Mucosa of stomach (tissue), 1 donor: ENCODE measurements around the gene SOWAHC.

Source experiments
- H3K27me3 ChIP-seq: one replicate; pipeline ENCODE4 v1.7.0; 2013; ENCODE audit warnings: mild to moderate bottlenecking, low read length; ENCODE audit not compliant: control insufficient read depth, insufficient read depth
- H3K36me3 ChIP-seq: one replicate; pipeline ENCODE4 v1.7.0; 2013; ENCODE audit warnings: low read length; ENCODE audit not compliant: control insufficient read depth, insufficient read depth
- H3K4me1 ChIP-seq: one replicate; pipeline ENCODE4 v1.7.0; 2013; ENCODE audit warnings: mild to moderate bottlenecking, low read length; ENCODE audit not compliant: control insufficient read depth, insufficient read depth
- H3K4me3 ChIP-seq: one replicate; pipeline ENCODE4 v1.7.0; 2013; ENCODE audit warnings: low read length
- H3K9ac ChIP-seq: one replicate; pipeline ENCODE4 v1.7.0; 2013; ENCODE audit warnings: mild to moderate bottlenecking, low read length, moderate library complexity
- H3K9me3 ChIP-seq: one replicate; pipeline ENCODE4 v1.7.0; 2013; ENCODE audit warnings: mild to moderate bottlenecking, low read length, moderate library complexity; ENCODE audit not compliant: control insufficient read depth
- donor health status: Pancreatic carcinoma.

The SOWAHC gene

DNA sequence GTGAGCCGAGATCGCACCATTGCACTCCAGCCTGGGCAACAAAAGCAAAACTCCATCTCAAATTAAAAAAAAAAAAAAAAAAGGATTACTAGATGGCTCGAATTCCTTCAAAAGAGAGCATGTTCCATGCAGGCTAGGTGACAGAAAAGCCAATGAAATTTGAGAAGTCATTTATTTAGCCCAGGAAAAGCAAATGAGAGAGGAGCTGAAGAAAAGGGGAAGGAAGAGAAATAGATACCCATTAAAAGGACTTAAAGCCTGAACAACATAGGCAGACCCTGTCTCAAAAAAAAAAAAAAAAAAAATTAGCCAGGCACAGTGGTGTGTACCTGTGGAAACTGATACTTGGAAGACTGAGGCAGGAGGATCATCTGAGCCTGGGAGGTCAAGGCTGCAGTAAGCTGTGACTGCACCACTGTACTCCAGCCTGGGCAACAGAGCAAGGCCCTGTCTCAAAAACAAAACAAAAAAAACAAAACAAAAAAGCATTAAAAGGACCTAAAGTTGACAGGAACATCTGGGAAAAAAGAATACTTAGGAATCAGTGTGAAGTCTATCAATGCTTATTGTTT is 11.5 kb upstream of the SOWAHC start:
- H3K27me3 ChIP-seq: no peaks in the 10 kb centered on the region
- H3K9me3 ChIP-seq: no peaks in the 10 kb centered on the region
- H3K36me3 ChIP-seq: no peaks in the 10 kb centered on the region
- no peak overlapping the region for H3K9ac ChIP-seq
- H3K4me1 ChIP-seq: no peaks in the 10 kb centered on the region
- no peak overlapping the region for H3K4me3 ChIP-seq

DNA sequence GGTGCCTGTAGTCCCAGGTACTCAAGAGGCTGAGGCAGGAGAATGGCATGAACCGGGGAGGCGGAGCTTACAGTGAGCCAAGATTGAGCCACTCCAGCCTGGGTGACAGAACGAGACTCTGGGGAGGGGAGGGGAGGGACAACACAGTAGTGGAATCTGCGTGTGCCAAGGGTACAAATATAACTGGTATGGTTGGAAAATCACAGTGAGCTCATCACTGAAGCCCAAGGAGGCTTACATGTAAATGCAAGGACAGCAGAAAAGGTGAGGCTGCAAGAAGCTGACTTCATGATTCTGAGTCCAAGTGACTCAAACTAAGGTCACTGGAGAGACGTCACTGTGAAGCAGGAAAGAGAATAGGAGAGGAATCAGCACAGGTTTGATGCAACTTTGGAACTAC is 9.6 kb upstream of the SOWAHC start:
- no peak overlapping the region for H3K4me3 ChIP-seq
- no peaks in the 10 kb centered on the region for H3K36me3 ChIP-seq
- H3K9me3 ChIP-seq: no peaks in the 10 kb centered on the region
- H3K9ac ChIP-seq: no peak overlapping the region
- no peaks in the 10 kb centered on the region for H3K4me1 ChIP-seq
- H3K27me3 ChIP-seq: no peaks in the 10 kb centered on the region

DNA sequence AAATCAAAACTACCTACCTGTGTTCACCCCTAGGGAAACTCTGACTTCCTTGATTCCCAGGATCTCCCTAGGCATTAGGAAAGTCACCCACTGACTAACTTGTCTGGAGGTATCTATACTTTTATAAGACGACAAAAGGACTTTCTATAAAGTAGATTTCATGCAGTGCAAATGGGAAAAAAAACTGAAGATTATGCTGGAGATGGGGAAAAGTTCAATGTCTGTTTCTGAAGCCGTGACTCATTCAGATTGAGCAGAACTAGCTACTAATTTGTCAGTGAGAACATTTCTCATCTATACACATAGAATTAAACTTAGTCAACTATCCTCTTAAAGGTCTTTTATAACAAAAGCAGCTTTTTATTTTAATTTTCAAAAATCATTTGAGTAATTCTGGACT is 6.4 kb upstream of the SOWAHC start:
- Histone ChIP-seq H3K4me1 (peaks cover 6% of the 10 kb centered on the region), H3K9me3 (no peaks in the 10 kb centered on the region), H3K27me3 (no peaks in the 10 kb centered on the region), H3K4me3 (no peak overlapping the region), H3K36me3 (no peaks in the 10 kb centered on the region), H3K9ac (no peak overlapping the region)

DNA sequence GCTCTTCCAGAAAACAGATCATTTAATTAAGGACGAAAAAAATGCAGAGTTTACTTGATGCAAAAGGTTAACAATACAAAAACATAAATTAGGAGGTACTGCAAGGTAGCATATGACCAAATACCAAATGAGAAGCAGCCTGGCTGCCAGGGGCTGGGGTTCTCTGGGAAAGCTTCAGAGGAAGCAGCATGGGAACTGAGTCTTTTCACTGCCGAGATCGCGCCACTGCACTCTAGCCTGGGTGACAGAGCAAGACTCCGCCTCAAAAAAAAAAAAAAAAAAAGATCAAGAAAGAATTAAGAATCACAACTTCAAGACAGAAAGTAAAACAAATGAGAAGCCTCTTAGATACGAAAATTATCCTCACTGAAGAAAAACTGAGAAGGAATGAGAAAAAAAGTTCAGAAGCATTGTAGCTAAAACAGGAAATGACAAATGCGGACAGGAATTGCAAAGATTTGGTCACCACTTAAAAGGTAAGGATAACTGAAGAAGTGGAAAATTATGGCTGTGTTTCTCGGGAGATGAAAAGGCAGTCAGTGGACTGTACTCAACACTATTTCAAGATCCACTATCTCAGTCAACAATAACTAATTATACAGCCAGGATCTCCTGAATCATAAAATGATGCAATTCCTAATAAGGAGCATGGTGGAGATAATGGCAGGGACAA is 4.7 kb upstream of the SOWAHC start:
- Histone ChIP-seq H3K27me3 (no peaks in the 10 kb centered on the region), H3K9ac (no peak overlapping the region), H3K4me3 (no peak overlapping the region), H3K9me3 (no peaks in the 10 kb centered on the region), H3K36me3 (no peaks in the 10 kb centered on the region), H3K4me1 (peaks cover 6% of the 10 kb centered on the region)

DNA sequence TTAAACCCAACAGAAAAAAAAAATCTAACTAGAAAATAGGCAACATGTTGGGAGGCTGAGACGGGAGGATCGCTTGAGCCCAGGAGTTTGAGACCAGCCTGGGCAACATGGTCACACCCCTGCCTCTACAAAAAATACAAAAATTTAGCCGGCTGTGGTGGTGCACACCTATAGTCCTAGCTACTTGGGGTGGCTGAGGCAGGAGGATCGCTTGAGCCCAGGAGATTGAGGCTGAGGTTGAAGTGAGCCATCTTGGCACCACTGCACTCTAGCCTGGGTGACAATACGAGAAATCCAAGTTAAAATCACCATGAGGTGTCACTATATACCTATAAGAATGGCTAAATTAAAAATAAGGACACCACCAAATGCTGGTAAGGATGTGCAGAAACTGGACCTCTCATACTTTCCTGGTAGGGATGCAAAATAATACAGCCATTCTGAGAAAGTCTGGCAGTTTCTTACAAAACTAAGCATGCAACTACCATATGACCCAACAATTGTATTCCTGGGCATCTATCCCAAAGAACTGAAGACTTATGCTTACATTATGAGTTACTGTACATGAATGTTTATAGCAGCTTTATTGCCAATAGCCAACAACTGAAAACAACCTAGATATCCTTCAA is 2.6 kb upstream of the SOWAHC start:
- Histone ChIP-seq H3K27me3 (no peaks in the 10 kb centered on the region), H3K4me1 (peaks cover 15% of the 10 kb centered on the region), H3K4me3 (no peak overlapping the region), H3K36me3 (no peaks in the 10 kb centered on the region), H3K9ac (no peak overlapping the region), H3K9me3 (no peaks in the 10 kb centered on the region)

DNA sequence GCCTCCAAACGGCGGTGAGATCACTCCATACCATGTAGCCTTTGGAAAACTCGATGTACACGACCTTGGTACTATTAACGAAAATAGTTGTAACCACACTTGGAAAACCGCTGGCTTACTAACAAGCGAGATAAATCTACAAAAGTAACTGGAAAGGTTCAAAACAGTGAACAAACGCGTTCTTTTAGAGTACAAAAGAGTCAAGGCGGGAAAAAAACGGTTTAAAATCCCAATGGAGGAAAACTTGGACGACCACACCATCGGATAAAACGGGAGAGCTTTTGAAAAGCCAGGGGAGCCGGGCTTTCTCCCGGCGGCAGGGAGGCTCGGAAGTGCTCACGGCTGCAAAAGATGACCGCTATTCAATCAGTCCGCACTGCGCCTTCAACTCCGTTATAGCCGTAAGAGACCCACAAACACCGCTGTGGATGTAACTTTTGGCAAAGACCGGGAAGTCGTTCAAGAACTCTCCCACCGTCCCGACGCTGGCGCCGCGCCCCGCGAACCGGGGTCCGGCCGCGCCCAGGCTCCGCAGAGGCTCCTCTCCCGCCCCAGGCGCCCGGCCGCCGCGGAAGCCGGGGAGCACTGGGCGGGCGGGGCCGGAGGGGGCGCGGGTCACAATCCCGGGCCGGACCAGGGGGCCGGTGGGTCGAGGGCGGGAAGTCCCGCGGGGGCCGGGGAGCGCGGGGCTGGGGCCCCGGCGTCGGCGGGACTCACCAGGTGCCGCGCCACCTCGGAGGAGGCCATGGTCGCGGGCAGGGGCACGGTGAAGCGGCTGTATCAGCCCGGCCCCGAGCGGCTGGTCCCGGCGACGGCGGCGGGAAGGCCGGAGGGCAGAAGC is 863 bp upstream of the SOWAHC start:
- no peaks in the 10 kb centered on the region for H3K27me3 ChIP-seq
- no peaks in the 10 kb centered on the region for H3K9me3 ChIP-seq
- H3K36me3 ChIP-seq: no peaks in the 10 kb centered on the region
- H3K9ac ChIP-seq: peak overlapping the region; percentile 55
- H3K4me3 ChIP-seq: peak overlapping the region; percentile 28
- H3K4me1 ChIP-seq: peaks cover 15% of the 10 kb centered on the region

DNA sequence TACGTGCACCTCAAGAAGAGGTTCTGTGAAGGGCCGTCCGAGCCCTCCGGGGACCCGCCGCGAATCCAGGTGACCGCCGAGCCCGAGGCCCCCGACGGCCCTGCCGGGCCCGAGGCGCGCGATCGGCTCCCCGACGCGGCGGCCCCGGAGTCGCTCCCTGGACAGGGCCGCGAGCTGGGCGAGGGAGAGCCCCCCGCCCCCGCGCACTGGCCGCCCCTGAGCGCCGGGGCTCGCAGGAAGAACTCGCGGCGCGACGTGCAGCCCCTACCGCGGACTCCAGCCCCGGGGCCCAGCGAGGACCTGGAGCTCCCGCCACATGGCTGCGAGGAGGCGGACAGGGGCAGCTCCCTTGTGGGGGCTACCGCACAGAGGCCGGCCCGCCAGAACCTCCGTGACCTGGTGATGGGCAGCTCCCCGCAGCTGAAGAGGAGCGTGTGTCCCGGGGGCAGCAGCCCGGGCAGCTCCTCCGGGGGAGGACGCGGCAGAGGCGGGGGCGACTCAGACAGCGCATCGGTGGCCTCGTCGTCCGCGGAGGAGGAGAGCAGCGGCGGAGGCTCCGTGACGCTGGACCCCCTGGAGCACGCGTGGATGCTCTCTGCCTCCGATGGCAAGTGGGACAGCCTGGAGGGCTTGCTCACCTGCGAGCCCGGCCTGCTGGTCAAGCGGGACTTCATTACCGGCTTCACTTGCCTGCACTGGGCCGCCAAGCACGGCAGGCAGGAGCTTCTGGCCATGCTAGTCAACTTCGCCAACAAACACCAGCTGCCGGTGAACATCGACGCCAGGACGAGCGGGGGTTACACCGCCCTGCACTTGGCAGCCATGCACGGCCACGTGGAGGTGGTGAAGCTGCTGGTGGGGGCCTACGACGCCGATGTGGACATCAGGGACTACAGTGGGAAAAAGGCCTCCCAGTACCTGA is 812 bp downstream of the SOWAHC start:
- Histone ChIP-seq H3K27me3 (no peaks in the 10 kb centered on the region), H3K9ac (peak overlapping the region; percentile 74), H3K9me3 (no peaks in the 10 kb centered on the region), H3K4me3 (peak overlapping the region; percentile 55), H3K4me1 (peaks cover 15% of the 10 kb centered on the region), H3K36me3 (no peaks in the 10 kb centered on the region)

DNA sequence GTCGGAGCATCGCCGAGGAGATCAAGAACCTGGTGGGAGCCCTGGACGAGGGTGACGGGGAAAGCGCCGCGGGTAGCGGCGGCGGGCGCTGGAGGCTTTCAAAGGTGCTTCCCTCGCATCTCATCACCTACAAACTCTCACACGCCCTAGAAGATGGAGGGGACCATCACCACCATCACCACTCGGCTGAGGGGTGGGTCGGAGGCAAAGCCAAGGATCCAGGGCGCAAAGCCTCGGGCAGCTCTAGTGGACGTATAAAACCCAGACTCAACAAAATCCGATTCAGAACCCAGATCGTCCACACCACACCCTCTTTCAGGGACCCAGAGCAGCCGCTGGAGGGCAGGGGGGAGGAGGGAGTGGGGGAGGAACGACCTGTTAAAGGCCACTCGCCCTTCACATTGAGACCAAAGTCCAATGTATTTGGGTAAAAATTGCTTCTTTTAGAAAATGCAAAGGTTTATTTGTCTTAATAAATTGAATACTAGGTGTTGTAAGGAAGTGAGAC is 1.5 kb downstream of the SOWAHC start:
- H3K4me3 ChIP-seq: peak overlapping the region; percentile 55
- H3K36me3 ChIP-seq: no peaks in the 10 kb centered on the region
- H3K4me1 ChIP-seq: peaks cover 15% of the 10 kb centered on the region
- no peaks in the 10 kb centered on the region for H3K27me3 ChIP-seq
- no peaks in the 10 kb centered on the region for H3K9me3 ChIP-seq
- H3K9ac ChIP-seq: peak overlapping the region; percentile 74

DNA sequence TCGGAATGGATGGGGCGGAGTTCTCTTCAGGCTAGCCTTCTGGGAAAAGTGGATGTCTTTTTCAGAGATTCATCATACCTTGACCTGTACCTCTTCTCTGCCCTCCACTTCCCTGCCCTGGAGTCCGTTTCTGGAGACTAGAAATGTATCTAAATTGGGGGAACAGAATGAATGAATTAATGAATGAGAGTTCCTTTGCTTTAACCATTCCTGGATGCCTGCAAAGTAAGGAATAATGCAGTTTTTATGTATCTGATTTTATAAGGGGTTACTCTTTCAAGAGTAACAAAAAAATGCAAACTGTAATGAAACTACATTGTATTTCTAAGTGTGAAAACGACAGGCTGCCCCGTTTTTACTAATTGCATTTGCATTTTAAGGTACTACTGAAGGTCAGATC is 2.0 kb downstream of the SOWAHC start:
- H3K4me1 ChIP-seq: peaks cover 15% of the 10 kb centered on the region
- H3K9ac ChIP-seq: no peak overlapping the region
- H3K4me3 ChIP-seq: peak overlapping the region; percentile 55
- no peaks in the 10 kb centered on the region for H3K36me3 ChIP-seq
- no peaks in the 10 kb centered on the region for H3K9me3 ChIP-seq
- no peaks in the 10 kb centered on the region for H3K27me3 ChIP-seq

DNA sequence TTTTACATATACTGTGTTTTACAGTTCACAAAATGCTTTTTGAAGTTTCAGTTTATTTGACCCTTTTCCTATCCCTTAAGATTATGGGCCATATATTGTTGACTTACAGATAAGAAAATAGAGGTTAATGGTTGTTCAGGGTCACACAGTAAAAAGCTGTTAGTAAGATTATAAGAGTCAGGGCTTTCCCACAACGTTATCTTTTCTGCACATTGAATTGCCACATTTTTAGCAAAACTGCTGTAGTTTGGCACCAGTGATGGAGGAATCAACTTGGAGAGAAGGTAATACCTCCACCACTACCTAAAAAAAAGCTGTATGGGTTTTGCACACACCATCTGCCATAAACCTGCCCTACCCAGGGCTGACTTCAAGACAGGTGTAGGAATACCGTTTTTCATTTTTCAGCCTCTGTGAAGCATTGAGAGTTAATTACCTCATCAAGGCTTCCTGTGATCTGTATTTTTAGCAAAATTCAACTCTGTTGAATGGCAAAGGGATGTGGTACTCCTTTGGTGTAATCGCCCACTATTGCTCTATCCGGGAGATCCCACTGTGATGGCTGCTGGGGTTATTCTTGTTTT is 5.0 kb downstream of the SOWAHC start:
- Histone ChIP-seq H3K9ac (no peak overlapping the region), H3K27me3 (no peaks in the 10 kb centered on the region), H3K4me3 (no peak overlapping the region), H3K4me1 (peaks cover 8% of the 10 kb centered on the region), H3K36me3 (no peaks in the 10 kb centered on the region), H3K9me3 (no peaks in the 10 kb centered on the region)

DNA sequence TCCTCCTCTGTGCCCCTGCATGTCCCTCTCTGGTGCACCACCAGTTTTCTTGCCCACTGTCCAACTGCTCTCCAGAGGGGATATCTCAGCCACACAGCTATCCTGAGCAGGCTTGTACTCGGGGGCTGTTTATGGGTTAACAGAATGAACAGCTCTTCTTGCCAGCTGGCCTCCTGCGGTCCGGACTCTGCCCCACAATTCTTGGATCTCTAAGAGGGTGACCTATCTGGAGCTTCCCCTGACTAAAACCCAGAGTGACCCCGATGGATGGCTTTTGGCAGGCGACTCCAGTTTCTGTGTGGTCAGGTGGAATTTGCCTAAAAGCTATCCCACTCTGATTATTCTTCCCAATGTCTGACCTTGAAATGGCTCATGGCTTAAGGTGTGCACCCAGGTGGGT is 9.1 kb downstream of the SOWAHC start:
- Histone ChIP-seq H3K27me3 (no peaks in the 10 kb centered on the region), H3K9me3 (no peaks in the 10 kb centered on the region), H3K9ac (no peak overlapping the region), H3K36me3 (no peaks in the 10 kb centered on the region), H3K4me1 (no peaks in the 10 kb centered on the region), H3K4me3 (no peak overlapping the region)
